ENCODE measurements around the gene UBAC2. TPM values are rescaled to one million over a fixed set of nuclear protein-coding genes. Genes with fewer than 3 reads are reported as not detected.
"Not testable (repeated sequence)": the region's sequence is repeated elsewhere in the genome, so short reads cannot be mapped to it uniquely, and the experiment has no call there.

Gene UBAC2
- total RNA-seq, 4 donors from 2014 or later: 54.4 to 65.9 (median 59.5) TPM

- DNase-seq: no peak
- H3K36me3 ChIP-seq: no peaks in the 10 kb centered on the region
- intact Hi-C loops (cut with DNase I; ENCODE audit: low total_unique reads): no loop called here
- no peak overlapping the region for H3K4me3 ChIP-seq
- H3K9me3 ChIP-seq: no peaks in the 10 kb centered on the region
- TF ChIP-seq POLR2A (IDR thresholded peaks at IDR 0.05): no peak
- TF ChIP-seq, protein P1, sequence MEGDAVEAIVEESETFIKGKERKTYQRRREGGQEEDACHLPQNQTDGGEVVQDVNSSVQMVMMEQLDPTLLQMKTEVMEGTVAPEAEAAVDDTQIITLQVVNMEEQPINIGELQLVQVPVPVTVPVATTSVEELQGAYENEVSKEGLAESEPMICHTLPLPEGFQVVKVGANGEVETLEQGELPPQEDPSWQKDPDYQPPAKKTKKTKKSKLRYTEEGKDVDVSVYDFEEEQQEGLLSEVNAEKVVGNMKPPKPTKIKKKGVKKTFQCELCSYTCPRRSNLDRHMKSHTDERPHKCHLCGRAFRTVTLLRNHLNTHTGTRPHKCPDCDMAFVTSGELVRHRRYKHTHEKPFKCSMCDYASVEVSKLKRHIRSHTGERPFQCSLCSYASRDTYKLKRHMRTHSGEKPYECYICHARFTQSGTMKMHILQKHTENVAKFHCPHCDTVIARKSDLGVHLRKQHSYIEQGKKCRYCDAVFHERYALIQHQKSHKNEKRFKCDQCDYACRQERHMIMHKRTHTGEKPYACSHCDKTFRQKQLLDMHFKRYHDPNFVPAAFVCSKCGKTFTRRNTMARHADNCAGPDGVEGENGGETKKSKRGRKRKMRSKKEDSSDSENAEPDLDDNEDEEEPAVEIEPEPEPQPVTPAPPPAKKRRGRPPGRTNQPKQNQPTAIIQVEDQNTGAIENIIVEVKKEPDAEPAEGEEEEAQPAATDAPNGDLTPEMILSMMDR (IDR thresholded peaks at IDR 0.05): no peak
- H3K27ac ChIP-seq: no peak overlapping the region
- no peaks in the 10 kb centered on the region for H3K4me1 ChIP-seq
- no peaks in the 10 kb centered on the region for H3K27me3 ChIP-seq
Measured at GRCh38 chr13:99228737-99229691, 28.4 kb downstream of the UBAC2 start.

- H3K4me3 ChIP-seq; H3K9me3 ChIP-seq; H3K27ac ChIP-seq; intact Hi-C loops (cut with DNase I; ENCODE audit: low total_unique reads); H3K27me3 ChIP-seq; DNase-seq; H3K4me1 ChIP-seq; H3K36me3 ChIP-seq: not testable (repeated sequence)
Measured at GRCh38 chr13:99230588-99230987, 29.9 kb downstream of the UBAC2 start.

DNA sequence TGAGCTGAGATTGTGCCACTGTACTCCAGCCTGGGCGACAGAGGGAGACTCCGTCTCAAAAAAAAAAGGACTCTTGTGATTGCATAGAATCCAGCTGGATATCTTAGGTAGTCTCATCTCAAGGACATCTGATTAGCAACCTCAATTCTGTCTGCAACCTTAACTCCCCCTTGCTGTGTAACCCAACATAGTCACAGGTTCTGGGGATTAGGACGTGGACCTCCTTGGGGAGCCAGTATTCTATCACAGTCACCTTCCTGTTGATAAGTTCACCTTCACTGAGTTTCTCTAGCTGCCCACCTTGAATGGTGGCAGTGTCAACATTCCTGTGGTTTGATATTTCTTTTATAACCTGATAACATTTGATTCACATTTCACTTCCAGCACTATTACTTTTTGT lies 30.3 kb downstream of the UBAC2 start:
- no peak for DNase-seq
- no peaks in the 10 kb centered on the region for H3K4me1 ChIP-seq
- no peaks in the 10 kb centered on the region for H3K27me3 ChIP-seq
- H3K36me3 ChIP-seq: no peaks in the 10 kb centered on the region
- no peaks in the 10 kb centered on the region for H3K9me3 ChIP-seq
- no peak overlapping the region for H3K27ac ChIP-seq
- no peak overlapping the region for H3K4me3 ChIP-seq
- intact Hi-C loops (cut with DNase I; ENCODE audit: low total_unique reads): no loop called here
- no peak for TF ChIP-seq POLR2A (IDR thresholded peaks at IDR 0.05)
- TF ChIP-seq, protein P1 (IDR thresholded peaks at IDR 0.05): no peak

DNA sequence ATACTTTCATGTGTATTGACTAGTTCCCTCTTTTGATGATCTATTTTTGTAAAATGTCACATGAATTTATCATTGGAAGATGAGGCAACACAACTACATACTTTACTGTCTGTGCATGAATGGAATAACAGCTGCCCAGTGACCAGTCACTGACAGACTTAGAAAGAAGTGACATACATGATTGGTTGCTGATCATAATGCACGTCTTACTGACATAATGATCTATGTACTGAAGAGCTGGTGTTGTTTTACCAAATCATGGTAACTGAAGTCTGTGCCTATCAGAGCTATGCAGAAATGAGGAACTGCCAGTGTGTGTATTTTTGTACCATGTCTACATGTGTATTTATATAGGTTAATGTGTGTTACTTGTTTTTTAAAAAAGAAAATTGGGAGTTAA lies 31.1 kb downstream of the UBAC2 start:
- Histone ChIP-seq H3K36me3 (no peaks in the 10 kb centered on the region), H3K9me3 (no peaks in the 10 kb centered on the region), H3K4me3 (no peak overlapping the region), H3K27me3 (no peaks in the 10 kb centered on the region), H3K27ac (no peak overlapping the region), H3K4me1 (no peaks in the 10 kb centered on the region)
- intact Hi-C loops (cut with DNase I; ENCODE audit: low total_unique reads): no loop called here
- TF ChIP-seq POLR2A (IDR thresholded peaks at IDR 0.05): no peak
- TF ChIP-seq, protein P1 (IDR thresholded peaks at IDR 0.05): no peak
- DNase-seq: no peak

GRCh38 chr13:99237981-99238662 lies 37.5 kb downstream of the UBAC2 start:
- H3K9me3 ChIP-seq: no peaks in the 10 kb centered on the region
- no peak overlapping the region for H3K4me3 ChIP-seq
- no peaks in the 10 kb centered on the region for H3K4me1 ChIP-seq
- DNase-seq: no peak
- no peaks in the 10 kb centered on the region for H3K27me3 ChIP-seq
- intact Hi-C loops (cut with DNase I; ENCODE audit: low total_unique reads): no loop called here
- no peak overlapping the region for H3K27ac ChIP-seq
- H3K36me3 ChIP-seq: no peaks in the 10 kb centered on the region
- TF ChIP-seq POLR2A (IDR thresholded peaks at IDR 0.05): no peak
- TF ChIP-seq, protein P1 (IDR thresholded peaks at IDR 0.05): no peak

Data from uterus (tissue), 4 donors.